H1 (cell line): ENCODE data around the gene TMEM108.

Experiments
- CREB1 ChIP-seq: IDR thresholded peaks from 2 replicates; pipeline ENCODE4 v1.6.1; 2012; ENCODE audit warnings: inconsistent platforms
- CTCF ChIP-seq, 3 experiments: IDR thresholded peaks; 1 replicate in 2 of 3; 2 replicates in 1 of 3; pipeline versions ENCODE4 v1.5.1 to v1.6.1; 2011; ENCODE audit warnings: low read length in 3 of 3, mild to moderate bottlenecking in 3 of 3, inconsistent platforms in 2 of 3, low read depth in 1 of 3, moderate library complexity in 1 of 3; ENCODE audit not compliant: insufficient read depth in 1 of 3; ENCODE audit errors: control extremely low read depth in 1 of 3
- EP300 ChIP-seq, 2 experiments: IDR thresholded peaks; 1 replicate in 1 of 2; 2 replicates in 1 of 2; pipeline ENCODE4 v1.6.1; 2011 to 2012; ENCODE audit warnings: low read depth in 2 of 2, low read length in 2 of 2, mild to moderate bottlenecking in 2 of 2, borderline replicate concordance in 1 of 2, inconsistent platforms in 1 of 2, moderate library complexity in 1 of 2
- JUND ChIP-seq: IDR thresholded peaks from 2 replicates; pipeline ENCODE4 v1.6.1; 2011; ENCODE audit warnings: mild to moderate bottlenecking, improper control_type of control experiment, low read length
- POLR2A ChIP-seq, 2 experiments: IDR thresholded peaks; 1 replicate in 1 of 2; 2 replicates in 1 of 2; pipeline ENCODE4 v1.6.1; 2011; ENCODE audit warnings: low read depth in 2 of 2, low read length in 2 of 2, mild to moderate bottlenecking in 2 of 2; ENCODE audit errors: control extremely low read depth in 1 of 2
- POLR2AphosphoS5 ChIP-seq: IDR thresholded peaks from 2 replicates; pipeline ENCODE4 v1.6.1; 2011; ENCODE audit warnings: low read depth, low read length
- RAD21 ChIP-seq, 2 experiments: IDR thresholded peaks in 1 of 2; conservative IDR thresholded peaks in 1 of 2; 2 replicates each; pipeline ENCODE4 v1.6.1; 2011; ENCODE audit warnings: low read depth in 2 of 2, low read length in 2 of 2, improper control_type of control experiment in 1 of 2, inconsistent platforms in 1 of 2, mild to moderate bottlenecking in 1 of 2, moderate library complexity in 1 of 2

GRCh38 chr3:133367956-133368355, 329.8 kb downstream of the TMEM108 start:
- TF ChIP-seq RAD21 (IDR thresholded peaks at IDR 0.05 in 1 of 2, conservative IDR thresholded peaks at IDR 0.05 in 1 of 2; ENCODE audit: low read depth in 2 of 2, low read length in 2 of 2) = no peak
- TF ChIP-seq CREB1 = no peak
- TF ChIP-seq POLR2A (IDR thresholded peaks at IDR 0.05; ENCODE audit: control extremely low read depth in 1 of 2, low read depth in 2 of 2, low read length in 2 of 2) = no peak
- TF ChIP-seq EP300 (IDR thresholded peaks at IDR 0.05; ENCODE audit: borderline replicate concordance in 1 of 2, low read depth in 2 of 2, low read length in 2 of 2) = no peak
- TF ChIP-seq CTCF (IDR thresholded peaks at IDR 0.05; ENCODE audit: control extremely low read depth in 1 of 3, insufficient read depth in 1 of 3, low read depth in 1 of 3, low read length in 3 of 3) = no peak
- no peak for TF ChIP-seq POLR2AphosphoS5
- no peak for TF ChIP-seq JUND
